Measurements from ENCODE around the gene CMSS1.
"Not testable (repeated sequence)": the region's sequence is repeated elsewhere in the genome, so short reads cannot be mapped to it uniquely, and the experiment has no call there.

Gene CMSS1

GRCh38 chr3:100081986-100082692 lies 264.5 kb downstream of the CMSS1 start:
- DNase-seq (ENCODE audit: low read depth in 2 of 2), result no peak

GRCh38 chr3:100082714-100083113 lies 265.1 kb downstream of the CMSS1 start:
- no peak for DNase-seq (ENCODE audit: low read depth in 2 of 2)

GRCh38 chr3:100083209-100083608 lies 265.5 kb downstream of the CMSS1 start:
- DNase-seq (ENCODE audit: low read depth in 2 of 2), result no peak

- DNase-seq (ENCODE audit: low read depth in 2 of 2), result no peak
These were observed 266.6 kb downstream of the CMSS1 start for GRCh38 chr3:100084100-100084806.

GRCh38 chr3:100086401-100086800 lies 268.7 kb downstream of the CMSS1 start:
- no peak for DNase-seq (ENCODE audit: low read depth in 2 of 2)

DNA sequence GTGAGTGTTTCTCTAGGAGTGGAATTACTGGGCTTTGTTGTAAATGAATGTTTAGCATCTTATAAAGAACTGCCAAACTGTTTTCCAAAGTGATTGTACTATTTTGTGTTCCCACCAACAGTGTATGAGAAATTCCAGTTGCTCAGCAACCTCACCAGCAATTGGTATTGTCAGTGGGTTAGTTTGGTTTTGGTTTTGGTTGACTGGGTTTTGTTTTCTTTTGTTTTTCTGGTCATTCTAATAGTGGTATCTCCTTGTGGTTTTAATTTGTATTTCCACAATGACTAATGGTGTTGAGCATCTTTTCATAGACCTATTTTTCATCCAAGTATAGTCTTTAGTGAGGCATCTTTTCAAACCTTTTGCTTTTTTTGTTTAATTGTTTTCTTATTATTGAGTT lies 269.5 kb downstream of the CMSS1 start:
- DNase-seq (ENCODE audit: low read depth in 2 of 2), result no peak

GRCh38 chr3:100088735-100089368 lies 271.2 kb downstream of the CMSS1 start:
- DNase-seq (ENCODE audit: low read depth in 2 of 2), result no peak

GRCh38 chr3:100089812-100090668 lies 272.4 kb downstream of the CMSS1 start:
- no peak for DNase-seq (ENCODE audit: low read depth in 2 of 2)

DNA sequence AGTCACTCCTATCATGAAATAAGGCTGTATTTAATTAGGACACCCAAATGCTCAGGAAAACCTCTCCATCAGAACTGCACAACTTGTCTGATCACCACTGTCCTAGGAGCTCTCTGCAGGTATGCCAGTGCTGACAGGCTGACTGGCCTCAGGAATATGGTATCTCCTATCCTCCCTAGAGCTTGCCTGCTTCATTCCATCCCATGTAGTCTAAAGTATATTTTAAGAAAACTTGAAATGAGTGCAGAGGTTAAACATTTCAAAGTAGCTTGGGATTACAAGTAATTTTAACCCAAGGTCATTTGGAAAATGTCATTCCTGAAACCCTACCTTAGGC lies 273.0 kb downstream of the CMSS1 start:
- no peak for DNase-seq (ENCODE audit: low read depth in 2 of 2)

DNA sequence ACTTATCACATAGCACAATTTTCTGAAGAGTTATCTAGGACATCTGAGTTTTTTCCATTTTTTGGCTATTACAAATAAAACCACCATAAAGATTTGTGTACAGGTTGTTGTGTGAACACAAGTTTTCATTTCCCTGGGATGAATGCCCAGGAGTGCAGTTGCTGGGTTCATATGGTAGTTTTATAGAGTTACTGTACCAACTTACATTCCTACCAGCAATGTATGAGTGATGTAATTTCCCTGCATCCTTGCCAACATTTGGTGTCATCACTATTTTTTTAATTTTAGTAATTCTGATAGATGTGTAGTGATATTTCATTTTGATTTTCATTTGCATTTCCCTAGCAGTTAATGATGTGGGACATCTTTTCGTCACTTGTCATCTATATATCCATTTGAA lies 276.2 kb downstream of the CMSS1 start:
- DNase-seq (ENCODE audit: low read depth in 2 of 2), result no peak

GRCh38 chr3:100096286-100096685 lies 278.6 kb downstream of the CMSS1 start:
- not testable (repeated sequence) for DNase-seq (ENCODE audit: low read depth in 2 of 2)

DNA sequence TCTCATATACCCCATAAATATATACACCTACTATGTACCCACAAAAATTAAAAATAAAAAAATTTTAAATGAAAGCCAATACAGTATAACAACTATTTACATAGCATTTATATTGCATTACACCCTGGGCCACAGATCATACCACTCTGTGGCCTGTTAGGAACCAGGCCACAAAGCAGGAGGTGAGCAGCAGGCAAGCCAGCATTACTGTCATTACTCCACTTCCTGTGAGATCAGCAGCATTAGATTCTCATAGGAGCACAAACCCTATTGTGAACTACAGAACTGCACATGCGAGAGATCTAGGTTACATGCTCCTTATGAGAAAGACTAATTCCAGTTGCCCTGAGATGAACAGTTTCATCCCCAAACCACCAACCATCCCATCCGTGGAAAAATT lies 279.2 kb downstream of the CMSS1 start:
- no peak for DNase-seq (ENCODE audit: low read depth in 2 of 2)

- DNase-seq (ENCODE audit: low read depth in 2 of 2), result no peak
These were observed 280.5 kb downstream of the CMSS1 start for GRCh38 chr3:100097919-100098783.

- no peak for DNase-seq (ENCODE audit: low read depth in 2 of 2)
These were observed 281.1 kb downstream of the CMSS1 start for GRCh38 chr3:100098784-100099070.

GRCh38 chr3:100099621-100100020 lies 282.0 kb downstream of the CMSS1 start:
- DNase-seq (ENCODE audit: low read depth in 2 of 2), result no peak

- peak in 1 of 2 experiments; percentile 26 for DNase-seq (ENCODE audit: low read depth in 2 of 2)
These were observed 282.8 kb downstream of the CMSS1 start for GRCh38 chr3:100100425-100100824.

GRCh38 chr3:100102757-100103156 lies 285.1 kb downstream of the CMSS1 start:
- DNase-seq (ENCODE audit: low read depth in 2 of 2), result no peak

- DNase-seq (ENCODE audit: low read depth in 2 of 2), result no peak
These were observed 286.1 kb downstream of the CMSS1 start for GRCh38 chr3:100103558-100104441.

DNA sequence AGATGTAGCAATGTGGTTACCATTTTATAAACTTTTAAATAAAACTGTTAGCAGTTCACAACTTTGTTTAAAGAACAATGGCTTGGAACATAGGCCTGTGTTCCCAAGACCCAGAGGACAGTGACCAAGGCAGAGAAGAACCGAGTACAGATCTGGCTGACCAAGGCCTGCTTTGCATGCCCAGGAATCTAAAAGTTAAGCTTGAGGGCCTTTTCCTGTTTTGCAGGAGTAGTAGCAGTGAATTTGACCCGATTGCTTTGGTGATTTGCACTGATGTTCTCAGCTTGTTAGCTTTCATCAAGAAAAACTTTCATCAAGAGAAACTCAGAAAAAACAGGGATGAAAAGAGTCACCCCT lies 286.8 kb downstream of the CMSS1 start:
- no peak for DNase-seq (ENCODE audit: low read depth in 2 of 2)

DNA sequence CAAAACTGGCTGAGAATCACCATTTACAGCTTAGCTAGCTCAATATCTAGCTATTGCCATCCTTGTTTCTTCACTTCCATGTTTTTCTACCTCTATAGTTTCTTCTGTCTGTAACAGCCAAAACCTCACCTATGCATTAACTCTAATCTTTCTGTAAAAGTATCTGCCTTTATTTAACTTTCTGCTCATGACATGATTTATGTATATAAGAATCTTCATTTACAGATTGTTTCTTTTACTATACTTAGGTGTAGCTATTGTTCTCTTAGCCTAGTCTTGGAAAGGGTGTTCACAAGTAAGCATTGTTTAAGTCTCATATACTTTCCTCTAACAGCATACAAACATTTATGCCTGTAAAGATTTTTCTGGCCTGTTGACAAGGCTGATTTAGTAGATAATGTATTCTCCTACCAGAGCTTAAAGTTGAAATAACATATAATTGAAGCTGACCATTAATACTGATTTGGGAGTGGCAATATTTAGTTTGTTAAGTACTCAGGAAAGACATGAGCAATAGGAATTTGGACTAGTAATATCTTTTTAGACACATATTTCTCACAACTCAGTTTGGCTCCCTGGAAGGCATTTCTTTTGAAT lies 287.3 kb downstream of the CMSS1 start:
- DNase-seq (ENCODE audit: low read depth in 2 of 2), result no peak

Measured in fibroblast of skin of left quadriceps (primary cell).